OCI-LY7 (cell line): ENCODE data around the gene NR2F6. TPM values are rescaled to one million over a fixed set of nuclear protein-coding genes. Genes with fewer than 3 reads are reported as not detected.
"Not testable (repeated sequence)": the region's sequence is repeated elsewhere in the genome, so short reads cannot be mapped to it uniquely, and the experiment has no call there.

Experiments used
- BruUV-seq: library from RNA; stranded (reverse); fragments of 400-500 nt; replicated peaks from 2 replicates; lab custom pipeline; 2021; lab: Mats Ljungman, UMichigan
- CTCF ChIA-PET: fragments of 300-600 bp; sonication (Branson Sonifier 250); formaldehyde crosslinking; loops from one replicate; lab custom pipeline; 2022; ENCODE audit warnings: antibody characterized with exemption; ENCODE audit not compliant: unreplicated experiment; lab: Charles Lee
- POLR2A ChIA-PET: fragments of 300-600 bp; sonication (Branson Sonifier 250); formaldehyde crosslinking; loops from one replicate; lab custom pipeline; 2022; ENCODE audit warnings: antibody characterized with exemption; lab: Charles Lee
- DNase-seq: peaks from one replicate; pipeline ENCODE4 v3.0.0-alpha.2; 2015; ENCODE audit warnings: low spot score
- H2AFZ ChIP-seq: fragments of 200-600 bp; sonication (generic), shearing (Covaris generic); 2 replicates; pipeline ENCODE4 v1.6.1; 2014; ENCODE audit warnings: mild to moderate bottlenecking, antibody characterized with exemption, low read length, moderate library complexity
- H3K27ac ChIP-seq: fragments of 200-600 bp; sonication (generic); 2 replicates; pipeline ENCODE4 v1.5.1; 2014; ENCODE audit warnings: mixed run types, low read depth, mild to moderate bottlenecking, moderate library complexity, low read length, inconsistent platforms; ENCODE audit not compliant: poor library complexity, severe bottlenecking
- H3K36me3 ChIP-seq: fragments of 200-600 bp; sonication (generic); 2 replicates; pipeline ENCODE4 v1.6.1; 2014; ENCODE audit warnings: mild to moderate bottlenecking, antibody characterized with exemption, low read length, moderate library complexity, mixed read lengths; ENCODE audit not compliant: insufficient read depth
- H3K4me1 ChIP-seq: fragments of 200-600 bp; sonication (generic); 2 replicates; pipeline ENCODE4 v1.5.1; 2014; ENCODE audit warnings: mild to moderate bottlenecking, low read length; ENCODE audit not compliant: insufficient read depth, poor library complexity, severe bottlenecking
- H3K4me2 ChIP-seq: fragments of 200-600 bp; sonication (generic); 2 replicates; pipeline ENCODE4 v1.6.1; 2014; ENCODE audit warnings: mild to moderate bottlenecking, low read length
- H3K4me3 ChIP-seq: fragments of 200-600 bp; sonication (generic); 2 replicates; pipeline ENCODE4 v1.5.1; 2014; ENCODE audit warnings: mild to moderate bottlenecking, low read depth, low read length; ENCODE audit not compliant: poor library complexity, severe bottlenecking
- H3K79me2 ChIP-seq: fragments of 200-600 bp; sonication (generic); 2 replicates; pipeline ENCODE4 v1.6.1; 2016; ENCODE audit warnings: low read depth, mild to moderate bottlenecking, low read length, moderate library complexity, mixed read lengths; ENCODE audit not compliant: insufficient read depth
- H3K9me2 ChIP-seq: fragments of 200-600 bp; sonication (generic); 2 replicates; pipeline ENCODE4 v1.6.1; 2016; ENCODE audit warnings: mild to moderate bottlenecking, low read length, mixed read lengths; ENCODE audit not compliant: insufficient read depth
- H3K9me3 ChIP-seq: fragments of 200-600 bp; sonication (generic); 2 replicates; pipeline ENCODE4 v1.6.1; 2014; ENCODE audit warnings: mild to moderate bottlenecking, mixed run types, low read length, mixed read lengths
- H4K20me1 ChIP-seq: fragments of 200-600 bp; sonication (generic); 2 replicates; pipeline ENCODE4 v1.6.1; 2014; ENCODE audit warnings: mild to moderate bottlenecking, antibody characterized with exemption, low read length, moderate library complexity, mixed read lengths; ENCODE audit not compliant: insufficient read depth
- EZH2phosphoT487 ChIP-seq: fragments of 200-600 bp; sonication (generic); IDR thresholded peaks from 2 replicates; pipeline ENCODE4 v1.6.1; 2018; ENCODE audit warnings: low read depth, borderline replicate concordance, mild to moderate bottlenecking, mixed run types, antibody characterized with exemption, low read length, moderate library complexity, mixed read lengths
- intact Hi-C: fragments of 100-400 bp; cut with micrococcal nuclease; formaldehyde crosslinking; loops from one replicate; pipeline ENCODE4 v1.10.0; 2022; ENCODE audit not compliant: unreplicated experiment
- total RNA-seq, 2 experiments: library from RNA; depleted of rRNA in 1 of 2; stranded (reverse); fragments of >200 nt in 1 of 2; shearing (Covaris generic) in 1 of 2; gene quantifications; 2 replicates each; pipeline ENCODE4 v1.2.3, GENCODE V29; 2014 to 2022
- TF ChIP-seq, protein P1 (sequence below): fragments of 200-600 bp; sonication (generic); conservative IDR thresholded peaks from 2 replicates; pipeline ENCODE4 v1.5.1; 2014; ENCODE audit warnings: mild to moderate bottlenecking, antibody characterized with exemption, low read length, moderate library complexity, mixed read lengths

The NR2F6 gene
- total RNA-seq, 2 experiments from 2014 or later, result 33.1 to 39.2 TPM

DNA sequence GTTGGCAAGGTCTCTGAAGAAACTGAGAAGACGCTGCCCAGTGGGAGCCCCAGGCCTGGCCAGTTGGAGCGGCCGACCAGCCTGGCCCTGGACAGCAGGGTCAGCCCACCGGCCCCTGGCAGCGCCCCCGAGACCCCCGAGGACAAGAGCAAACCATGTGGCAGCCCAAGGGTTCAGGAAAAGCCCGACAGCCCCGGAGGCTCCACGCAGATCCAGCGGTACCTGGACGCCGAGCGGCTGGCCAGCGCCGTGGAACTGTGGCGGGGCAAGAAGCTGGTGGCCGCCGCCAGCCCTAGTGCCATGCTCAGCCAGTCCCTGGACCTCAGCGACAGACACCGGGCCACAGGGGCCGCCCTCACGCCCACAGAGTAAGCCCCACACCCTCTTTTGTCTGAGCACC is 50.6 kb downstream of the NR2F6 start:
- no peaks in the 10 kb centered on the region for H4K20me1 ChIP-seq
- no peaks in the 10 kb centered on the region for H3K9me2 ChIP-seq
- no peak overlapping the region for H3K4me3 ChIP-seq
- DNase-seq, result no peak
- intact Hi-C loops, result no loop called here
- peaks cover 81% of the 10 kb centered on the region for H3K36me3 ChIP-seq
- H2AFZ ChIP-seq, result no peak overlapping the region
- no peak overlapping the region for H3K27ac ChIP-seq
- no peak for TF ChIP-seq EZH2phosphoT487
- TF ChIP-seq, protein P1, sequence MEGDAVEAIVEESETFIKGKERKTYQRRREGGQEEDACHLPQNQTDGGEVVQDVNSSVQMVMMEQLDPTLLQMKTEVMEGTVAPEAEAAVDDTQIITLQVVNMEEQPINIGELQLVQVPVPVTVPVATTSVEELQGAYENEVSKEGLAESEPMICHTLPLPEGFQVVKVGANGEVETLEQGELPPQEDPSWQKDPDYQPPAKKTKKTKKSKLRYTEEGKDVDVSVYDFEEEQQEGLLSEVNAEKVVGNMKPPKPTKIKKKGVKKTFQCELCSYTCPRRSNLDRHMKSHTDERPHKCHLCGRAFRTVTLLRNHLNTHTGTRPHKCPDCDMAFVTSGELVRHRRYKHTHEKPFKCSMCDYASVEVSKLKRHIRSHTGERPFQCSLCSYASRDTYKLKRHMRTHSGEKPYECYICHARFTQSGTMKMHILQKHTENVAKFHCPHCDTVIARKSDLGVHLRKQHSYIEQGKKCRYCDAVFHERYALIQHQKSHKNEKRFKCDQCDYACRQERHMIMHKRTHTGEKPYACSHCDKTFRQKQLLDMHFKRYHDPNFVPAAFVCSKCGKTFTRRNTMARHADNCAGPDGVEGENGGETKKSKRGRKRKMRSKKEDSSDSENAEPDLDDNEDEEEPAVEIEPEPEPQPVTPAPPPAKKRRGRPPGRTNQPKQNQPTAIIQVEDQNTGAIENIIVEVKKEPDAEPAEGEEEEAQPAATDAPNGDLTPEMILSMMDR, result no peak
- no peak overlapping the region for H3K4me2 ChIP-seq
- H3K79me2 ChIP-seq, result no peaks in the 10 kb centered on the region
- no TSS peak for BruUV-seq
- POLR2A ChIA-PET, result no interaction called here
- H3K9me3 ChIP-seq, result no peaks in the 10 kb centered on the region; the same call in 1 of the 2 replicates
- peaks cover 35% of the 10 kb centered on the region for H3K4me1 ChIP-seq
- CTCF ChIA-PET, result no interaction called here

DNA sequence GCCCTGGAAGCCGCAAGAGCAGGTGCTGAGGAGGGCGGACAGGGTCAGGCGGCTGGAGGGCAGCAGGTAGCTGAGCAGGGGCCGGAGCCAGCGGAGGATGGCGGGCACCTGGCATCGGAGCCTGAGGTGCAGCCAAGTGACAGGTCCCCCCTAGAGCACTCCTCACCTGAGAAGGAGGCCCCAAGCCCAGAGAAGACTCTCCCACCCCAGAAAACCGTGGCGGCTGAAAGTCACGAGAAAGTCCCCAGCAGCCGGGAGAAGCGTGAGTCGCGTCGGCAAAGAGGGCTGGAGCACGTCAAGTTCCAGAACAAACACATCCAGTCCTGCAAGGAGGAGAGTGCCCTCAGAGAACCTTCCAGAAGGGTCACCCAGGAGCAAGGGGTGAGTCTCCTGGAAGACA is 51.1 kb downstream of the NR2F6 start:
- H4K20me1 ChIP-seq, result no peaks in the 10 kb centered on the region
- BruUV-seq, result TSS peak; percentile 89
- no peak overlapping the region for H3K4me2 ChIP-seq
- intact Hi-C loops, result no loop called here
- no peak overlapping the region for H2AFZ ChIP-seq
- no peaks in the 10 kb centered on the region; the same call in 1 of the 2 replicates for H3K9me3 ChIP-seq
- CTCF ChIA-PET, result interaction anchor here (0.6 kb wide), 1 partner anchor 126 kb away, joined by 3 read pairs; no protein-coding TSS in a partner anchor
- peaks cover 40% of the 10 kb centered on the region for H3K4me1 ChIP-seq
- DNase-seq, result no peak
- POLR2A ChIA-PET, result no interaction called here
- no peak overlapping the region for H3K27ac ChIP-seq
- peaks cover 81% of the 10 kb centered on the region for H3K36me3 ChIP-seq
- H3K9me2 ChIP-seq, result no peaks in the 10 kb centered on the region
- no peak for TF ChIP-seq EZH2phosphoT487
- TF ChIP-seq, protein P1, result no peak
- H3K79me2 ChIP-seq, result no peaks in the 10 kb centered on the region
- no peak overlapping the region for H3K4me3 ChIP-seq

DNA sequence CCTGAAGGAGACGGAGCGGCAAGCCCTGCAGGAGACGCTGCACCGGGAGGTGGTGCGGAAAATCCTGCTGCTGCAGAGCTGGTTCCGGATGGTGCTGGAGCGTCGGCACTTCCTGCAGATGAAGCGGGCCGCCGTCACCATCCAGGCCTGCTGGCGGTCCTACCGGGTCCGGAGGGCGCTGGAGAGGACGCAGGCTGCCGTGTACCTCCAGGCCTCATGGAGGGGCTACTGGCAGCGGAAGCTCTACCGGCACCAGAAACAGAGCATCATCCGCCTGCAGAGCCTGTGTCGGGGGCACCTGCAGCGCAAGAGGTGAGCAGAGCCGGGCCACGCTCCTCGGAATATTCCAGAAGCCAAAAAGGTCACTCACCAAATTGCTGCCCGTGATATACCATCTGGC is 53.0 kb downstream of the NR2F6 start:
- peaks cover 48% of the 10 kb centered on the region for H3K4me1 ChIP-seq
- H4K20me1 ChIP-seq, result no peaks in the 10 kb centered on the region
- intact Hi-C loops, result loop anchor here (2.0 kb wide), 2 partner anchors 58 to 118 kb away; partner anchors contain the start of genes HAUS8 and MYO9B
- H3K4me3 ChIP-seq, result peak overlapping the region; percentile 34
- H2AFZ ChIP-seq, result no peak overlapping the region
- no peaks in the 10 kb centered on the region for H3K79me2 ChIP-seq
- ChIA-PET POLR2A (interaction anchor here (0.6 kb wide), 1 partner anchor 114 kb away, joined by 4 read pairs; no protein-coding TSS in a partner anchor), CTCF (no interaction called here)
- BruUV-seq, result no TSS peak
- TF ChIP-seq, protein P1, result no peak
- no peak for TF ChIP-seq EZH2phosphoT487
- no peak overlapping the region; the same call in 1 of the 2 replicates for H3K4me2 ChIP-seq
- DNase-seq, result no peak
- H3K36me3 ChIP-seq, result peaks cover 80% of the 10 kb centered on the region
- peak overlapping the region; percentile 98 for H3K27ac ChIP-seq
- H3K9me3 ChIP-seq, result no peaks in the 10 kb centered on the region; the same call in 1 of the 2 replicates
- H3K9me2 ChIP-seq, result no peaks in the 10 kb centered on the region

DNA sequence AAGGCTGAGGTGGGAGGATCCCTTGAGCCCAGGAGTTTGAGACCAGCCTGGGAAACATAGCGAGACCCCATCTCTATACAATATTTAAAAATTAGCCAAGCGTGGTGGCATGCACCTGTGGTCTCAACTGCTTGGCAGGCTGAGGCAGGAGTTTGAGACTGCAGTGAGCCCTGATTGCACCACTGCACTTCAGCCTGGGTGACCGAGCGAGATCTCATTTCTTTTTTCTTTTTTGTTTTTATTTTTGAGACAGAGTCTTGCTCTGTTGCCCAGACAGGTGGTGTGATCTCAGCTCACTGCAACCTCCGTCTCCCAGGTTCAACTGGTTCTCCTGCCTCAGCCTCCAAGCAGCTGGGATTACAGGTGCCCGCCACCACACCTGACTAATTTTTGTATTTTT is 54.0 kb downstream of the NR2F6 start:
- Histone ChIP-seq H3K36me3 (peaks cover 79% of the 10 kb centered on the region), H3K4me1 (peaks cover 48% of the 10 kb centered on the region), H3K27ac (peak overlapping the region; percentile 98), H3K4me2 (peak overlapping the region; percentile 56)
- H3K9me2 ChIP-seq, CTCF ChIA-PET, H4K20me1 ChIP-seq, H3K4me3 ChIP-seq, POLR2A ChIA-PET, H2AFZ ChIP-seq, H3K9me3 ChIP-seq, H3K79me2 ChIP-seq, BruUV-seq: not testable (repeated sequence)
- peak; percentile 90 for DNase-seq
- intact Hi-C loops, result loop anchor here (2.0 kb wide), 3 partner anchors 57 to 117 kb away; partner anchors contain the start of genes HAUS8 and MYO9B
